ENCODE results near the gene LEMD1.

DNA sequence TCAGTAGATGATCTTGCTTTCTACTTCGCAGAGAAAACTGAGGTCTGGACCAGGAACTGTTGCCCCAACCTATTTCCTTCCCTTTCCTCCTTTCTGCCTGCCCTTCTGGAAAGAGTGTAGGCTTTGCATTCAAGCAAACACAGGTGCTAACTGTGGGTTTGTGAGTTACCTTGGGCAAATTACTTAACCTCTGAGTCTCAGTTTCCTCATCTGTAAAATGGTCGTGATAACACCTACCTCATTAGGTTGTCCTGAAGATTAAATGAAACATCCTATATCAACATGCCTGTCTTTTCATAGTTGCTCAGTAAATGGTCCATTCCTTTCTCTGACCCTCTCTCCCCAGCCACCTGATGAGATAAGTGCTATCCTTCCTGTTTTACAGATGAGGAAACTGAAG is 43.5 kb upstream of the LEMD1 start:
- TF ChIP-seq POLR2A (IDR thresholded peaks at IDR 0.05): no peak
- TF ChIP-seq, protein P1, sequence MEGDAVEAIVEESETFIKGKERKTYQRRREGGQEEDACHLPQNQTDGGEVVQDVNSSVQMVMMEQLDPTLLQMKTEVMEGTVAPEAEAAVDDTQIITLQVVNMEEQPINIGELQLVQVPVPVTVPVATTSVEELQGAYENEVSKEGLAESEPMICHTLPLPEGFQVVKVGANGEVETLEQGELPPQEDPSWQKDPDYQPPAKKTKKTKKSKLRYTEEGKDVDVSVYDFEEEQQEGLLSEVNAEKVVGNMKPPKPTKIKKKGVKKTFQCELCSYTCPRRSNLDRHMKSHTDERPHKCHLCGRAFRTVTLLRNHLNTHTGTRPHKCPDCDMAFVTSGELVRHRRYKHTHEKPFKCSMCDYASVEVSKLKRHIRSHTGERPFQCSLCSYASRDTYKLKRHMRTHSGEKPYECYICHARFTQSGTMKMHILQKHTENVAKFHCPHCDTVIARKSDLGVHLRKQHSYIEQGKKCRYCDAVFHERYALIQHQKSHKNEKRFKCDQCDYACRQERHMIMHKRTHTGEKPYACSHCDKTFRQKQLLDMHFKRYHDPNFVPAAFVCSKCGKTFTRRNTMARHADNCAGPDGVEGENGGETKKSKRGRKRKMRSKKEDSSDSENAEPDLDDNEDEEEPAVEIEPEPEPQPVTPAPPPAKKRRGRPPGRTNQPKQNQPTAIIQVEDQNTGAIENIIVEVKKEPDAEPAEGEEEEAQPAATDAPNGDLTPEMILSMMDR (IDR thresholded peaks at IDR 0.05): no peak
